ENCODE results near the gene PPFIBP1.
"Not testable (repeated sequence)": the region's sequence is repeated elsewhere in the genome, so short reads cannot be mapped to it uniquely, and the experiment has no call there.

PPFIBP1 gene

DNA sequence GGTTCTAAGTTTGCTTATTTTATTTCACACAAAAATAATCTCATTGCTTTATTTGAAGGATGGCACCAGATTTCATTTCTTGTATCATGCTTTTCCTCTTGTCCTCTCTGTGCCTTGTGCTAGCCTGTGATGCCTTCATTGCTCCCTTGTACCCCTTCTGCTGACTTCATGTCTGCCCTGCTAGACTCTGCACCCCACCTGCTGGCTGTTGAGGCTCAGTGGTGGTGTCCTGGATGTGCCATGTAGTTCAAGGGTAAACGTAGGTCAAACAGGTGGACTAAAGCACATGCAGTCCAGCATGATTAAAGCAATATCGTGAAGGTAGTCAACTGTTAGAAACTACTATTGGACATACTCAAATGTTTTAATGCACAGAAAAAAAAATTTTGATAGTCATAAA is 208.3 kb downstream of the PPFIBP1 start:
- DNase-seq, result no peak

DNA sequence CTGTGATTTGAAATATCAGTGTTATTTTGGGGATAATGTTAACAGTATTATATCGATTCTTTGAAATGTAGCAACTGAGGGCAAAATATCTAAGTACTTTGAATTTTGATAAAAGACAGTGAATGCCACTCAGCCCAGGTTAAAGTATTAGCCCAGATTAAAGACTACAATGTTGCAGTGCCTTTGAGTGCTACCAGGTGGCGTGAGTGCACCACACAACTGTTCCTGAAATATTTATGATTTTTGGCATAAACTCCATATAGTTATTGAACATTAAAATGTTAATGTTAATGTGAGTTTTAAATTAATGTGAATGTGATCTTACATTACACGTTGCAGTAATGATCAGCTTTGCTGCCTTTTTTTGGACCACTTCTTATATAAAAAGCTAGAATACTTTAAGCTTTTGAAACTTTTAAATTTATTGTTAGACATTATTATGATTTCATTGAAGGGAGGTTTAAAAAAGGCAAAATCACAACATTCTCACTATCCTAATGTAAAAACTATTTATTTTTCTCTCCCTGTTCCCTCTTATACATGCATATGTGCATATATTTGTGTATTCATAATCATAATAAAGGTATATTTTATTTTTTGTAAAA is 209.1 kb downstream of the PPFIBP1 start:
- DNase-seq, result no peak

DNA sequence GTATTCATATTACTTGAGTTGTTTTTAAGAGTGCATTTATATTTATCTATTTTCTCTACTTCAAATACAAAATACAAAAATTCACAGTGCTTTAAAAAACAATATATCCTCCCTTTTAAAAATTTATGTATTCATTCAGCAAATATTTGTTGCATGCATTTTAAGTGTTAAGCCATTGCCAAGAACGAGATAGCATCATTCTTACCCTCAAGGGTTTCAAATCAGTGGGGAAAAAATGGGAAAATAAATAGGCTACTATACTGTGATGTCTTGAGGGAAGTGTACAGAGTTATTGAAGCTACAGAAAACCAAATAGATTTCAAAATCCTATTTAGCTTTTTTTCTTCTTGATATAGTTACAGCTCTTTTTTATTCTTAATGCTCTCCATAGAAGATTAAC is 209.8 kb downstream of the PPFIBP1 start:
- DNase-seq, result no peak

DNA sequence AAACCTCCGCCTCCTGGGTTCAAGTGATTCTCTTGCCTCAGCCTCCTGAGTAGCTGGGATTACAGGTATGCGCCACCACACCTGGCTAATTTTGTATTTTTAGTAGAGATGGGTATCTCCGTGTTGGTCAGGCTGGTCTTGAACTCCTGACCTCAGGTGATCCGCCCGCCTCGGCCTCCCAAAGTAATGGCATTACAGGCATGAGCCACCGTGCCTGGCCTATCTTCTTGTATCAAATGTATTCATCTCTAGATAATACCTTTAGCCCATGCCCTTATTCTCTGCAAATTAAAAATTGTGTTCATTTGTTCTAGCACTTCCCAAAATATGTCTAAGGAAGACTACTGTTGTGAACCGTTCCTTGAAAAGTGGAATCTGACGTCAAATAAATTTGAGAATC is 210.3 kb downstream of the PPFIBP1 start:
- DNase-seq, result not testable (repeated sequence)

DNA sequence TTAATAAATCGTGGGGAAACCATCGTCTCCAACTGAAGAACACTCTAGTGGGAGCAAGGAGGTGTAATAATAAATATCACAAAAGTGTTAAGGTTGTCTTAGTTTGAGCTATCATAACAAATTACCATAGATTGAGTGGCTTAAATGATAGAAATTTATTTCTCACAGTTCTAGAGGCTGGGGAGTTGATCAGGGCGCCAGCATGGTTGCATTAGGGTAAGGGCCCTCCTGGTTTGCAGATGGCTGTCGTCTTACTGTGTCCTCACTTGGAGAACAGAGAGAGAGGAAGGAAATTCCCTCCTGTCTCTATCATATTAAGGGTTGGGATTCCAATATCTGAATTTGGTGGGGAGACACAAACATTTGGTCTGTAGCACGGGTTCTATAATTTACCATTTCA is 219.6 kb downstream of the PPFIBP1 start:
- no peak for DNase-seq
